ENCODE measurements around the gene FOXN3. TPM values are rescaled to one million over a fixed set of nuclear protein-coding genes. Genes with fewer than 3 reads are reported as not detected.

FOXN3 gene
- total and polyA plus RNA-seq, 2 donors (not counting 3 experiments of a cell fraction or from before 2014, with no cell fraction given), result 16.9 to 41.8 TPM

DNA sequence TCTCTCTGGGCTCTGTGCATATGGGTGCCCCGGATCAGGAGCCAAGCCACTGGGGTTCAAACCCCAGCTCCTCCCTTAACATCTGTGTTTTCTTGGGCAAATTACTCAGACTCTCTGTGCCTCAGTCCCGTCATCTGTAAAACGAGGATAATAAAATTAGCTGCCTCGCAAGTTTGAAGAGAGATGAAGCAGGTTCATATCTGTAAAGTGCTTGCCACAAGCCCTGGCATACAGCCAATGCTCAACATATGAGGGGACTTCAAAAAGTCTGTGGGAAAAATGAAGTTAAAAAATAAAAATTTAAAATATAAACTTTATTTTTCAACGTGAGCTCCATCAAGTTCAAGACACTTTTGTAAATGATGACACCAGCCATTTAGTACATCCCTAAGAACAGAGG, 276.7 kb downstream of the FOXN3 start:
- Histone ChIP-seq H3K36me3 (ENCODE audit: control insufficient read depth in 2 of 2, extremely low read depth in 1 of 2, insufficient read depth in 2 of 2, low read length in 2 of 2) (no peaks in the 10 kb centered on the region), H4K20me1 (replicated peaks; ENCODE audit: control insufficient read depth, extremely low read depth, insufficient read depth, low read length) (no peaks in the 10 kb centered on the region), H3K79me2 (ENCODE audit: control insufficient read depth, insufficient read depth, low read length) (no peaks in the 10 kb centered on the region), H3K4me1 (ENCODE audit: control insufficient read depth, extremely low read depth, insufficient read depth, low read length) (peaks cover 6% of the 10 kb centered on the region), H3K4me3 (replicated peaks in 1 of 3; ENCODE audit: insufficient read depth in 1 of 3, low read depth in 1 of 3, low read length in 3 of 3) (no peak overlapping the region), H3K9ac (replicated peaks; ENCODE audit: extremely low read depth, insufficient read depth, low read length) (no peak overlapping the region), H3K4me2 (ENCODE audit: insufficient read depth, low read length) (no peak overlapping the region), H3K9me3 (replicated peaks; ENCODE audit: control insufficient read depth, insufficient read depth, low read length) (no peaks in the 10 kb centered on the region), H3K27me3 (ENCODE audit: control insufficient read depth in 2 of 2, insufficient read depth in 2 of 2, low read length in 2 of 2) (peaks cover 2 to 10% of the 10 kb centered on the region in 2 experiments), H2AFZ (ENCODE audit: low read depth, low read length) (no peak overlapping the region), H3K9me1 (replicated peaks; ENCODE audit: control insufficient read depth, extremely low read depth, insufficient read depth, low read length) (no peaks in the 10 kb centered on the region), H3K27ac (ENCODE audit: insufficient read depth, low read depth, low read length) (no peak overlapping the region)
- ChIA-PET POLR2A (no interaction called here), CTCF (interaction anchor here (0.9 to 1.5 kb wide), 2 partner anchors 10 to 15 kb away, joined by 3 to 4 read pairs; no protein-coding TSS in a partner anchor)
- dilution Hi-C loops (cut with MboI; ENCODE audit: extremely low pct_ligation_motif_present, low sequenced_read_pairs), result no loop called here
- intact Hi-C loops (cut with micrococcal nuclease), result no loop called here
- no TSS peak for BruUV-seq (replicated peaks)
- DNase-seq (ENCODE audit: low read depth, low spot score), result no peak
- TF ChIP-seq GATA2 (IDR thresholded peaks at IDR 0.05; ENCODE audit: insufficient read depth, insufficient read length, low read depth, low read length) (no peak), EZH2 (IDR thresholded peaks at IDR 0.05; ENCODE audit: borderline replicate concordance, low read depth, low read length, severe bottlenecking) (no peak), FOS (IDR thresholded peaks at IDR 0.05; ENCODE audit: borderline replicate concordance, insufficient read depth, low read length) (no peak), MYC (IDR thresholded peaks at IDR 0.05; ENCODE audit: low read depth, low read length) (no peak), JUN (IDR thresholded peaks at IDR 0.05; ENCODE audit: borderline replicate concordance, insufficient read depth, insufficient read length, low read depth) (no peak), POLR2A (IDR thresholded peaks at IDR 0.05; ENCODE audit: low read depth, low read length) (no peak), POLR2AphosphoS5 (IDR thresholded peaks at IDR 0.05; ENCODE audit: insufficient read depth, low read depth, low read length) (no peak)
- TF ChIP-seq, protein P1, sequence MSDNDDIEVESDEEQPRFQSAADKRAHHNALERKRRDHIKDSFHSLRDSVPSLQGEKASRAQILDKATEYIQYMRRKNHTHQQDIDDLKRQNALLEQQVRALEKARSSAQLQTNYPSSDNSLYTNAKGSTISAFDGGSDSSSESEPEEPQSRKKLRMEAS (IDR thresholded peaks at IDR 0.05; ENCODE audit: insufficient read depth, insufficient read length), result no peak
- TF ChIP-seq, protein P2, sequence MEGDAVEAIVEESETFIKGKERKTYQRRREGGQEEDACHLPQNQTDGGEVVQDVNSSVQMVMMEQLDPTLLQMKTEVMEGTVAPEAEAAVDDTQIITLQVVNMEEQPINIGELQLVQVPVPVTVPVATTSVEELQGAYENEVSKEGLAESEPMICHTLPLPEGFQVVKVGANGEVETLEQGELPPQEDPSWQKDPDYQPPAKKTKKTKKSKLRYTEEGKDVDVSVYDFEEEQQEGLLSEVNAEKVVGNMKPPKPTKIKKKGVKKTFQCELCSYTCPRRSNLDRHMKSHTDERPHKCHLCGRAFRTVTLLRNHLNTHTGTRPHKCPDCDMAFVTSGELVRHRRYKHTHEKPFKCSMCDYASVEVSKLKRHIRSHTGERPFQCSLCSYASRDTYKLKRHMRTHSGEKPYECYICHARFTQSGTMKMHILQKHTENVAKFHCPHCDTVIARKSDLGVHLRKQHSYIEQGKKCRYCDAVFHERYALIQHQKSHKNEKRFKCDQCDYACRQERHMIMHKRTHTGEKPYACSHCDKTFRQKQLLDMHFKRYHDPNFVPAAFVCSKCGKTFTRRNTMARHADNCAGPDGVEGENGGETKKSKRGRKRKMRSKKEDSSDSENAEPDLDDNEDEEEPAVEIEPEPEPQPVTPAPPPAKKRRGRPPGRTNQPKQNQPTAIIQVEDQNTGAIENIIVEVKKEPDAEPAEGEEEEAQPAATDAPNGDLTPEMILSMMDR (IDR thresholded peaks at IDR 0.05; ENCODE audit: extremely low read depth in 1 of 2, insufficient read depth in 1 of 2, low read depth in 1 of 2, low read length in 2 of 2), result no peak
- no peak for FAIRE-seq
